Measurements from ENCODE around the gene MED13L.
A peak's percentile ranks its signal among the peaks of the same experiment; 100 is the strongest.

MED13L gene

GRCh38 chr12:116266631-116267349, 10.7 kb downstream of the MED13L start:
- Histone ChIP-seq H3K4me1 (peaks cover 12% of the 10 kb centered on the region), H3K9me3 (no peaks in the 10 kb centered on the region)

GRCh38 chr12:116266168-116266601, 11.3 kb downstream of the MED13L start:
- H3K27me3 ChIP-seq = no peaks in the 10 kb centered on the region
- H3K4me1 ChIP-seq = peaks cover 12% of the 10 kb centered on the region
- H3K4me3 ChIP-seq (ENCODE audit: low read depth, low read length) = no peak overlapping the region
- no peaks in the 10 kb centered on the region for H3K9me3 ChIP-seq
- H3K36me3 ChIP-seq = no peaks in the 10 kb centered on the region; the same call in 1 of the 2 replicates
- DNase-seq = no peak
- TF ChIP-seq CTCF (IDR thresholded peaks at IDR 0.05; ENCODE audit: low read depth, low read length) = peak; percentile 32; the same call in 1 of the 2 replicates

More at GRCh38 chr12:116266631-116267349, 10.7 kb downstream of the MED13L start:
- no peak overlapping the region for H3K4me3 ChIP-seq (ENCODE audit: low read depth, low read length)
- TF ChIP-seq CTCF (IDR thresholded peaks at IDR 0.05; ENCODE audit: low read depth, low read length) = no peak
- DNase-seq = no peak
- H3K27me3 ChIP-seq = no peaks in the 10 kb centered on the region
- no peaks in the 10 kb centered on the region; the same call in 1 of the 2 replicates for H3K36me3 ChIP-seq

GRCh38 chr12:116265351-116266147, 11.9 kb downstream of the MED13L start:
- Histone ChIP-seq H3K4me1 (peaks cover 12% of the 10 kb centered on the region), H3K36me3 (no peaks in the 10 kb centered on the region; the same call in 1 of the 2 replicates), H3K9me3 (no peaks in the 10 kb centered on the region), H3K27me3 (no peaks in the 10 kb centered on the region), H3K4me3 (ENCODE audit: low read depth, low read length) (no peak overlapping the region)
- no peak for DNase-seq
- no peak for TF ChIP-seq CTCF (IDR thresholded peaks at IDR 0.05; ENCODE audit: low read depth, low read length)

- Histone ChIP-seq H3K4me3 (ENCODE audit: low read depth, low read length) (no peak overlapping the region), H3K4me1 (peaks cover 13% of the 10 kb centered on the region), H3K9me3 (no peaks in the 10 kb centered on the region), H3K27me3 (no peaks in the 10 kb centered on the region), H3K36me3 (no peaks in the 10 kb centered on the region; the same call in 1 of the 2 replicates)
- no peak for DNase-seq
- no peak for TF ChIP-seq CTCF (IDR thresholded peaks at IDR 0.05; ENCODE audit: low read depth, low read length)
These were observed 12.9 kb downstream of the MED13L start for GRCh38 chr12:116264525-116265070.

GRCh38 chr12:116263844-116264243, 13.6 kb downstream of the MED13L start:
- Histone ChIP-seq H3K9me3 (no peaks in the 10 kb centered on the region), H3K27me3 (no peaks in the 10 kb centered on the region), H3K4me3 (ENCODE audit: low read depth, low read length) (no peak overlapping the region), H3K36me3 (no peaks in the 10 kb centered on the region; the same call in 1 of the 2 replicates), H3K4me1 (peaks cover 13% of the 10 kb centered on the region)
- no peak for TF ChIP-seq CTCF (IDR thresholded peaks at IDR 0.05; ENCODE audit: low read depth, low read length)
- DNase-seq = no peak

All from BE2C (cell line).